Metanephros (tissue), 1 donor: ENCODE measurements around the gene ST8SIA1. TPM values are rescaled to one million over a fixed set of nuclear protein-coding genes. Genes with fewer than 3 reads are reported as not detected.

Experiments
- total RNA-seq: library from RNA; depleted of rRNA; stranded (reverse); fragments of >200 nt; gene quantifications from one replicate; pipeline ENCODE4 v1.2.3, GENCODE V29; 2014

The ST8SIA1 gene
- 10.3 TPM for total RNA-seq

GRCh38 chr12:22334410-22335100 is at the start of gene ST8SIA1:
ST8SIA1 (minus strand) TSS chr12:22334707; CDS start chr12:22334232, 475 bp downstream.

Other genes with a start within 250 kb of the ST8SIA1 start
- gene C2CD5, start 209.8 kb upstream of the ST8SIA1 start, total RNA-seq = 79.1 TPM